Umbilical cord (tissue), 2 donors: Measurements from ENCODE around the gene ISLR2. TPM values are rescaled to one million over a fixed set of nuclear protein-coding genes. Genes with fewer than 3 reads are reported as not detected.

Source experiments
- DNase-seq: peaks from one replicate; pipeline ENCODE4 v3.0.0-alpha.2; 2015; ENCODE audit warnings: low spot score
- total RNA-seq: library from RNA; depleted of rRNA; stranded (reverse); fragments of >200 nt; gene quantifications from one replicate; pipeline ENCODE4 v1.2.3, GENCODE V29; 2014; ENCODE audit warnings: low replicate concordance; ENCODE audit not compliant: insufficient read depth

ISLR2 gene
- total RNA-seq, 1 donor from 2014 or later: 2.6 TPM

DNA sequence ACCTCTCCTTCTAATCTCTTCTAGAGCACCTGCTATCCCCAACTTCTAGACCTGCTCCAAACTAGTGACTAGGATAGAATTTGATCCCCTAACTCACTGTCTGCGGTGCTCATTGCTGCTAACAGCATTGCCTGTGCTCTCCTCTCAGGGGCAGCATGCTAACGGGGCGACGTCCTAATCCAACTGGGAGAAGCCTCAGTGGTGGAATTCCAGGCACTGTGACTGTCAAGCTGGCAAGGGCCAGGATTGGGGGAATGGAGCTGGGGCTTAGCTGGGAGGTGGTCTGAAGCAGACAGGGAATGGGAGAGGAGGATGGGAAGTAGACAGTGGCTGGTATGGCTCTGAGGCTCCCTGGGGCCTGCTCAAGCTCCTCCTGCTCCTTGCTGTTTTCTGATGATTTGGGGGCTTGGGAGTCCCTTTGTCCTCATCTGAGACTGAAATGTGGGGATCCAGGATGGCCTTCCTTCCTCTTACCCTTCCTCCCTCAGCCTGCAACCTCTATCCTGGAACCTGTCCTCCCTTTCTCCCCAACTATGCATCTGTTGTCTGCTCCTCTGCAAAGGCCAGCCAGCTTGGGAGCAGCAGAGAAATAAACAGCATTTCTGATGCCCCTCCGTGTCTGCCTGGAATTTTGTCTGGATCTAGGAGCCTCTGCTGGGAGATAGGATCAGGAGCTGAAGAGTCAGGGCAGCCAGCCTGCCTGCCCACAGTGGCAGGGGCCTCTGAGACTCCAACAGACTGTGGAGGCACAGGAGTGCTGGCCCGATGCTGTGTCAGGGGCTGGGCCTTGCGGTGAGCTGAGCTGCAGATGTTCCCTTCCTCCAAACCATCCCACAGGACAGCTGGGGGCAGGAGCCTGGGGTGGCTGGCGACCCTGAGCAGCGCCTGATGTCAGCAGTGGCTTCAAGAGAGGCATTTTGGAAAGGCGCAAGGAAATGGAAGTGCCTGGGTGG lies 46.2 kb downstream of the ISLR2 start:
- DNase-seq: peak; percentile 61

GRCh38 chr15:74178326-74179100 lies 48.1 kb downstream of the ISLR2 start:
- no peak for DNase-seq

DNA sequence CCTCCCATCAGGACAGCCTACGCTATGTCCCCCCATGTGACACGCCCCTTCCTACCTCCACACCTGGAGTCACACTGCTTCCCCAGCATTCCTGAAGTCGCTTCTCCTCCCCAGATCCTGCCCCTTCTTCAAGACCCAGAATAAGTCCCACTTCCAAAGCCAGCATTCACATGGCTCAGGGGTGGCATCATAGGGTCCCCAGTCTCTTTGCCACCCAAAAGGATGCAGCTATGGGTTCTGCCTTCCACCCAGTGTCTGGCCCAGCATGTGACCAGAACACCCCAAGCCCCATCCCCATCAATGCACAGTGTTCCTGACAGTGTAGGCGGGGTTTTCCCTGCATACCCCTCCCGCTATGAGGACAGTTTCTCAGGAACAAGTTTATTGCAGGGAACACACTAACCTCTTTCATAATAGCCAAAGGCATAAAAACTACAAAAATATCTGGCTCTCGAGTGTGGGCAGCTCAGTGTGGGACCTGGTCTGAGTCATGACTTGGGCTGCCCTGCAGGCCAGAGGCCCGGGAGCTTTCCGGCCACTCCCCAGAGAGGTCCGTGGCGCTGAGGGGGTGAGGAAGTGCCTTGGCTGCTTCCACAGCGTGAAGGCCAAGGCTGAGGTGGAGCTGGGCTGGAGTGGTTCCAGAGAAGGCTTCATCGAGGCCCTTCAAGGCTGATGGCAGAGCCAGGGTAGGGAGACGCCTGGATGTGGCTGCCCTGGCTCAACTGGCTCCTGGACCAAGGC lies 48.9 kb downstream of the ISLR2 start:
- peak; percentile 93 for DNase-seq

- DNase-seq: no peak
Observed at GRCh38 chr15:74179983-74180880, 49.8 kb downstream of the ISLR2 start.

DNA sequence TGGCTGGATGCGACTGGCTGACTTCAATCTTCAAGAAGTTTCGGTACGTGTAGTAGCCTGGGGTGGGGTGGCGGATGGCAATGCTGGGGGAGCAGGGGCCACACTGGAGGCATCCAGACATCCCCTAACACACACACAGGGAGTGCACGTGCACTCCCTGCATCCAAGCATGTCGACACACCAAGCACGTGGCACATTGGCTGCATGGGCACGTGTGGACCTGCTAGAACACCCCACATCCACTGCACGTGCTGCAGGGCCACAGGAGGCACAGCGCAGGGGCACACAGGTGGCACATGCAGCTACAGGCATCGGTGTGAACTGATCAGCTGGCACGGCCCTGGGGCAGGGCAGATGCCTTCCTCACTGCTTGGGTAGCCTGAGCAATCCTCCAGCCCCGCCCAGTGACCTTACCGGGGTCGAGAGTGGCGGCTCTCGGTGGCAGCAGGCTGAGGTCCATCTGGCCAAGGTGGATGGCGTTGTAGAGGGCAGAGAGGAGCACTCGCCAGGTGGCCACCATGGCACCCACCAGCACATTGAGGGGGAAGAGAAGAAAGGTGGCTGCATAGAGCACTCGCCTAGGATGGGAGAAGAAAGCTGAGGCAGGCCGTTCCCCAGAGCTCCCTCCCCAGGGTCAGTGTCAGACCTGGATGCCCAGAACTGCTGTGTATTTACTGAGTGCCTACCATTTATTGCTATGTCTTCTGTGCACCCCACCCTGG lies 50.7 kb downstream of the ISLR2 start:
- DNase-seq: no peak

- no peak for DNase-seq
Observed at GRCh38 chr15:74182131-74182530, 51.7 kb downstream of the ISLR2 start.

DNA sequence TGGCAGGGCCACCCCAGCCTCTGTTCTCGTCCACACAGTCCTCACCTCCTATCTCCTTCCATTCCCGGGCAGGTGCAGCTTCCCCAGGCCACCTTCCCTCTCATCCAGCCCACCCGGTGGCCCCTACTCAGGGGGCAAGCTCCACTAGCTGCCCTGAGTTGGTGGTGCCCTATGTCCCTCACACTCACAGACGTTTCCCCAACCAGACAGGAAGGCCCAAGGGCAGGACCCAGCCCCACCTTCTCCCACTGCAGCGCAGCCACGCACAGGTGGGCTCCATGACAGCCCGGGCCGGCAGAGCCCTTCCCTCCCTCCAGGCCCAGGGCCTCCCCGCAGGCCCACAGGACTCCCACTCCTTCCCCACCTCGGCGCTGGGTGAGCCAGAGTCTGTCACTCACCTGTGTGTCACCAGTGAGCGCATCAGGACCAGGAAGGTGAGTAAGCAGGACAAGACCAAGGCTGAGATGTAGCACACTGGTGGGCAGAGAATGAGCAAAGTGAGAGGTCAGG lies 54.3 kb downstream of the ISLR2 start:
- DNase-seq: no peak

- peak; percentile 3 for DNase-seq
Observed at GRCh38 chr15:74185710-74186348, 55.4 kb downstream of the ISLR2 start.

Other genes starting within 250 kb of the ISLR2 start
- gene LOXL1, start 204.1 kb upstream of the ISLR2 start, total RNA-seq: 212 TPM
- 18.5 TPM for gene STOML1, start 138.3 kb upstream of the ISLR2 start, total RNA-seq
- gene PML, start 135.9 kb upstream of the ISLR2 start, total RNA-seq: 20.9 TPM
- gene GOLGA6A, start 48.0 kb upstream of the ISLR2 start, total RNA-seq: 2.6 TPM
- gene ISLR, start 43.1 kb downstream of the ISLR2 start, total RNA-seq: 95.1 TPM
- 35.6 TPM for gene STRA6, start 72.2 kb downstream of the ISLR2 start, total RNA-seq
- gene CCDC33, start 105.7 kb downstream of the ISLR2 start, total RNA-seq: 3.4 TPM
- gene CYP11A1, start 237.1 kb downstream of the ISLR2 start, total RNA-seq: 2.6 TPM